Esophagus muscularis mucosa (tissue), 3 donors: ENCODE data around the gene APOL2.

Experiments used
- POLR2A ChIP-seq: fragments of 450-650 bp; IDR thresholded peaks from one replicate; pipeline ENCODE4 v1.6.1; 2017; ENCODE audit warnings: antibody characterized with exemption, moderate library complexity, mild to moderate bottlenecking, low read depth
- POLR2AphosphoS5 ChIP-seq, 2 donors: sonication (generic); formaldehyde crosslinking; IDR thresholded peaks; one replicate each; pipeline ENCODE4 v1.6.1; 2017; ENCODE audit warnings: antibody characterized with exemption in 2 of 2
- TF ChIP-seq, protein P1 (sequence below), 3 experiments: fragments of 200-600 bp in 2 of 3; fragments of 450-650 bp in 1 of 3; sonication (generic) in 2 of 3; IDR thresholded peaks; one replicate each; pipeline ENCODE4 v1.5.1; 2017 to 2019; ENCODE audit warnings: antibody characterized with exemption in 3 of 3, mild to moderate bottlenecking in 2 of 3, moderate library complexity in 1 of 3

DNA sequence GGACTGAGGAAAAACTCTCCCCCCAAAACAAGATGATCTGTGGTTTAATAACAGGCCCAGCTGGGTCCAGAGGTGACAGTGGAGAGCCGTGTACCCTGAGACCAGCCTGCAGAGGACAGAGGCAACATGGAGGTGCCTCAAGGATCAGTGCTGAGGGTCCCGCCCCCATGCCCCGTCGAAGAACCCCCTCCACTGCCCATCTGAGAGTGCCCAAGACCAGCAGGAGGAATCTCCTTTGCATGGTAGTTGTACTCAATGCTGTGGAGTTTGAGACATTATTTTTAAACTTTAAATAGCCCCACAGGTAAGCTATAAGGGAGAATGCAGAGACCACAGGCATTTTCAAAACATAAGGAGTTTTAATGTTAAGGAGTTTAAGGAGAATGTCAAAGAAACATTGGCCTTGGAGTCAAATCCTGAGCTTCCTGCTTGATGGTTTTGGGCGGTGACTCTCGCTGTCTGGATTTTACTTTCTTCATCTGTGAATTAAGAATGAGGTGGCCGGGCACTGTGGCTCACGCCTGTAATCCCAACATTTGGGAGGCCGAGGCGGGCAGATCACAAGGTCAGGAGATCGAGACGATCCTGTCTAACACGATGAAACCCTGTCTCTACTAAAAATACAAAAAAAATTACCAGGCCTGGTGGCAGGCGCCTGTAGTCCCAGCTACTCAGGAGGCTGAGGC, 20.4 kb upstream of the APOL2 start:
- TF ChIP-seq POLR2A (no peak), POLR2AphosphoS5 (IDR thresholded peaks at IDR 0.05) (no peak)
- TF ChIP-seq, protein P1, sequence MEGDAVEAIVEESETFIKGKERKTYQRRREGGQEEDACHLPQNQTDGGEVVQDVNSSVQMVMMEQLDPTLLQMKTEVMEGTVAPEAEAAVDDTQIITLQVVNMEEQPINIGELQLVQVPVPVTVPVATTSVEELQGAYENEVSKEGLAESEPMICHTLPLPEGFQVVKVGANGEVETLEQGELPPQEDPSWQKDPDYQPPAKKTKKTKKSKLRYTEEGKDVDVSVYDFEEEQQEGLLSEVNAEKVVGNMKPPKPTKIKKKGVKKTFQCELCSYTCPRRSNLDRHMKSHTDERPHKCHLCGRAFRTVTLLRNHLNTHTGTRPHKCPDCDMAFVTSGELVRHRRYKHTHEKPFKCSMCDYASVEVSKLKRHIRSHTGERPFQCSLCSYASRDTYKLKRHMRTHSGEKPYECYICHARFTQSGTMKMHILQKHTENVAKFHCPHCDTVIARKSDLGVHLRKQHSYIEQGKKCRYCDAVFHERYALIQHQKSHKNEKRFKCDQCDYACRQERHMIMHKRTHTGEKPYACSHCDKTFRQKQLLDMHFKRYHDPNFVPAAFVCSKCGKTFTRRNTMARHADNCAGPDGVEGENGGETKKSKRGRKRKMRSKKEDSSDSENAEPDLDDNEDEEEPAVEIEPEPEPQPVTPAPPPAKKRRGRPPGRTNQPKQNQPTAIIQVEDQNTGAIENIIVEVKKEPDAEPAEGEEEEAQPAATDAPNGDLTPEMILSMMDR (IDR thresholded peaks at IDR 0.05) = no peak
